Brain microvascular endothelial cell (primary cell): ENCODE measurements around the gene MVK.

Source experiments
- DNase-seq: peaks from one replicate; pipeline ENCODE4 v3.0.0-alpha.2; 2020
- H3K27ac ChIP-seq: fragments of 250-450 bp; sonication (Bioruptor Pico); 2 replicates; pipeline ENCODE4 v1.5.1; 2020; ENCODE audit warnings: mild to moderate bottlenecking, moderate library complexity
- H3K27me3 ChIP-seq: fragments of 250-450 bp; sonication (Bioruptor Pico); replicated peaks from 2 replicates; pipeline ENCODE4 v1.5.1; 2020; ENCODE audit warnings: mild to moderate bottlenecking
- H3K36me3 ChIP-seq: fragments of 250-450 bp; sonication (Bioruptor Pico); replicated peaks from 2 replicates; pipeline ENCODE4 v1.5.1; 2020; ENCODE audit warnings: mild to moderate bottlenecking
- H3K4me3 ChIP-seq: 2 replicates; pipeline ENCODE4 v1.5.1; 2011; ENCODE audit warnings: low read depth, mild to moderate bottlenecking, control low read depth, low read length, moderate library complexity
- in situ Hi-C: cut with HindIII; loops from 2 replicates; pipeline ENCODE4 v1.10.0; 2017; ENCODE audit warnings: low sequenced_read_pairs, low pct_ligation_motif_present
- TF ChIP-seq, protein P1 (sequence below): IDR thresholded peaks from 2 replicates; pipeline ENCODE4 v1.5.1; 2011; ENCODE audit warnings: low read depth, mild to moderate bottlenecking, moderate library complexity, low read length, control low read depth, inconsistent platforms; ENCODE audit errors: missing control alignments

The MVK gene

DNA sequence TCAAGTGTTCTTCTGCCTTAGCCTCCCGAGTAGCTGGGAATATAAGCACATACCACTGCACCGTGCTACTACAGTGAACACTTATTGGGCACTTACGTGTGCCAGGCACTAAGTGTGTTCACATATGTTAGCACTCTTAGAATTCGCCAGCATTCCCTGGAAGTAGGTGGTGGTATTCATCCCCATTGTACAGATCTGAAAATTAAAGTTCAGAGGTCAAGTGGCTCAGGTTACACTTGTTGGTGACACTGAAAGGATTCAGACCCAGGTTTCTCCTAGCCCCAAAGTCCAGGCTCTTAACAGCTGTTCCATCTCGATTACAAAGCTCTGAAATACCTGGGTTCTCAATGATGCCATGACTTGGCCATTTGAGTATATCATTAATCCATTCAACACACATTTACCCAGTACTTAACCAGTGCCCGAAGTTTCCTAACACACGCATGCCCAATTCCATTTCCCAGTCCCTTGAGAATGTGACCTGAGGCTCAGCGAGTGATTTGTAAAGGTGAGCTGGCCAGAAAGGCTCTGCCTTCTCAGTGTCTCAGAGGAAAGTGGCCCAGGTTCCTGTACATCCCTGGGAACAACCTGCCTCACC, 4.8 kb downstream of the MVK start:
- Histone ChIP-seq H3K27me3 (no peaks in the 10 kb centered on the region), H3K36me3 (peaks cover 44% of the 10 kb centered on the region), H3K4me3 (no peak overlapping the region), H3K27ac (no peak overlapping the region)
- no peak for DNase-seq
- in situ Hi-C loops: no loop called here
- TF ChIP-seq, protein P1, sequence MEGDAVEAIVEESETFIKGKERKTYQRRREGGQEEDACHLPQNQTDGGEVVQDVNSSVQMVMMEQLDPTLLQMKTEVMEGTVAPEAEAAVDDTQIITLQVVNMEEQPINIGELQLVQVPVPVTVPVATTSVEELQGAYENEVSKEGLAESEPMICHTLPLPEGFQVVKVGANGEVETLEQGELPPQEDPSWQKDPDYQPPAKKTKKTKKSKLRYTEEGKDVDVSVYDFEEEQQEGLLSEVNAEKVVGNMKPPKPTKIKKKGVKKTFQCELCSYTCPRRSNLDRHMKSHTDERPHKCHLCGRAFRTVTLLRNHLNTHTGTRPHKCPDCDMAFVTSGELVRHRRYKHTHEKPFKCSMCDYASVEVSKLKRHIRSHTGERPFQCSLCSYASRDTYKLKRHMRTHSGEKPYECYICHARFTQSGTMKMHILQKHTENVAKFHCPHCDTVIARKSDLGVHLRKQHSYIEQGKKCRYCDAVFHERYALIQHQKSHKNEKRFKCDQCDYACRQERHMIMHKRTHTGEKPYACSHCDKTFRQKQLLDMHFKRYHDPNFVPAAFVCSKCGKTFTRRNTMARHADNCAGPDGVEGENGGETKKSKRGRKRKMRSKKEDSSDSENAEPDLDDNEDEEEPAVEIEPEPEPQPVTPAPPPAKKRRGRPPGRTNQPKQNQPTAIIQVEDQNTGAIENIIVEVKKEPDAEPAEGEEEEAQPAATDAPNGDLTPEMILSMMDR: no peak

DNA sequence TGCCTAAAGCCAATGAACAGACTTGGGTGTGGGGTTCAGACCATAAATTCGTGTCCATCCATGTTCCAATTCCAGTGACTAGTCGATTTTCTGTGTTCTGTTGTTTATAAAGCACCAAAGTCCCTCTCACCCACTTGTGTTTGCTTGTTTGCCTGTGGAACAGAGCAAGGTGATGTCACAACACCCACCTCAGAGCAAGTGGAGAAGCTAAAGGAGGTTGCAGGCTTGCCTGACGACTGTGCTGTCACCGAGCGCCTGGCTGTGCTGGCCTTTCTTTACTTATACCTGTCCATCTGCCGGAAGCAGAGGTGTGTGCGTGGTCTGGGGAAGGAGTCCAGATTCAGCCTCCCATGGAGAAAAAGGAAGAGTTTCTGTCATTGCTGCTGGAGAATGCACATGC, 6.0 kb downstream of the MVK start:
- peaks cover 44% of the 10 kb centered on the region for H3K36me3 ChIP-seq
- H3K4me3 ChIP-seq: no peak overlapping the region
- H3K27ac ChIP-seq: no peak overlapping the region
- H3K27me3 ChIP-seq: no peaks in the 10 kb centered on the region
- no peak for DNase-seq
- in situ Hi-C loops: no loop called here
- TF ChIP-seq, protein P1: no peak

DNA sequence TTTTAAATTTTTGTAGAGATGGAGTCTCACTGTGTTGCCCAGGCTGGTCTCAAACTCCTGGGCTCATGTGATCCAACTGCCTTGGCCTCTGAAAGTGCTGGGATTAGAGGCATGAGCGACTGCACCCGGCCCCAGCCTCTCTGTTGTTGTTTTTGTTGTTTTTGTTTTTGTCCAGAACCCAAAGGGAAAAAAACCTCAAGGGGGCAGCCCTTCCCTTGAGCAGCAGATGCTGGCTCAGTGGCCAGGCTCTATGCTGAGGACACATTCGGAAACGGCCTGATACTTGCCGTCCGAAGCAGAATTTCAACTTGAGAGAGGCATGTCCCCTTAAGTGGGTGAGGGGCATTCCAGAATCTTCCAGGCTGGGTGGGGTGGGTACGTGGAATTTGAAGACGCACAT, 6.7 kb downstream of the MVK start:
- Histone ChIP-seq H3K36me3 (peaks cover 44% of the 10 kb centered on the region), H3K4me3 (no peak overlapping the region), H3K27ac (no peak overlapping the region), H3K27me3 (no peaks in the 10 kb centered on the region)
- no peak for DNase-seq
- TF ChIP-seq, protein P1: no peak
- in situ Hi-C loops: no loop called here

DNA sequence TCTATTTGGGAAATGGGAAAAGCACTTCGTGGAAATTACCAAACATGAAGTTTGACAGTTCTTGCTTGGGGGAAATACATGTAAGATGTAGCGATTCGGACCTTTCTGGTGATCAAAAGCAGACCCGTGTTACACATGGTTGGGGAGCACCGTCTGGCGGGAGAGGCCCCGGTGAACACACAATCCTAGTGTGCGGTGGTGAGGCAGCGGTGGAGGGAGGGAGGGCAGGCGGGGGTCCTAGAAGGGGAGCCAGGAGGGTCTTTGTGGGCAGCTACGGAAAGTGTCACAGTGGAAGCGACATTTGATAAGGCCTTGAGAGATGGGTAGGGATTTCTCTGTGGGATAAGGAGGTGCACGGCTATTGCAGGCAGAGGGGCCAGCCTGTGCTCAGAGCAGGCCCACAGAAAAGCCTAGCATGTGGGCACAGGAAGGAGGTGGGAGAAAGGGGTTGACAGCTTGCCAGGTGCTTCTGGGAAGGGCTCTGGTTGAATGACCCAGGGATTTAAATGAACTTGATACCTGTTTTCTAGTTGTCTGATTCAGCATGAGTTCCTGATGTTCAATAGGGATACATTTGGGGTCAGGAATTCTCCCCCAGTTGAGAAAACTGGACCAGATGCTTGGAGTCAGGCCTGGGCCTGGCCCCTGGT, 7.2 kb downstream of the MVK start:
- Histone ChIP-seq H3K27me3 (no peaks in the 10 kb centered on the region), H3K36me3 (peaks cover 41% of the 10 kb centered on the region), H3K4me3 (no peak overlapping the region), H3K27ac (no peak overlapping the region)
- DNase-seq: no peak
- in situ Hi-C loops: no loop called here
- TF ChIP-seq, protein P1: no peak

DNA sequence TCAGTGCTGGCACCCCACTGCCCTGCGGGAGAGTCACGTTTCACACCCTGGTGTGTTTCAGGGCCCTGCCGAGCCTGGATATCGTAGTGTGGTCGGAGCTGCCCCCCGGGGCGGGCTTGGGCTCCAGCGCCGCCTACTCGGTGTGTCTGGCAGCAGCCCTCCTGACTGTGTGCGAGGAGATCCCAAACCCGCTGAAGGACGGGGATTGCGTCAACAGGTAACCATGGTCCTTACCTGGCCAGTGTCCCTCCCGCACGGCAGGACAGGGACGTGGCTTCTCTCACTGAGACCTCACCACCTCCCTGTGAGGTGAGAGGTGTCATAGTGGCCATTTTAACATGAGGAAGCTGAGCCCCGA, 7.7 kb downstream of the MVK start:
- TF ChIP-seq, protein P1: no peak
- DNase-seq: no peak
- Histone ChIP-seq H3K36me3 (peaks cover 38% of the 10 kb centered on the region), H3K27ac (no peak overlapping the region), H3K27me3 (no peaks in the 10 kb centered on the region), H3K4me3 (no peak overlapping the region)
- in situ Hi-C loops: no loop called here

DNA sequence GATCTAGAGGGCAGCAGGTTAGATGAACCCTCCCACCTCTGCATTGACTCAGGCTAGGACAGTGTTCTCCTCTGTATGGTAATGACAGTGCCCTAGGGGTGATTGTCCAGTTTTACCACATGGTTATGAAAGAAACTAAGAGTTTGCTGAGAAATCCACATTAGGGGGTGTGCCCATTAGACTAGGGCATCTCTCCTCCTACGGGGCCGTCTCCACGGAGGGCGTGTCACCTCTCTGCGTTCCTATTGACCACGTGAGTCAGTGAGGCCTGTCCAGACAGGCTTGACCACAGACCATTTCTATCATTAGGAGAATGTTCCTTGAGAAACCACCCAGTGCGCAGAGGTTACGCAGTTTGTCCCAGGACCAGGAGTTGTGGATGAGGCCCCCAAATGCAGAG, 8.3 kb downstream of the MVK start:
- in situ Hi-C loops: no loop called here
- H3K36me3 ChIP-seq: peaks cover 38% of the 10 kb centered on the region
- no peaks in the 10 kb centered on the region for H3K27me3 ChIP-seq
- peak; percentile 27 for DNase-seq
- no peak overlapping the region for H3K4me3 ChIP-seq
- TF ChIP-seq, protein P1: no peak
- H3K27ac ChIP-seq: no peak overlapping the region
